A673 (cell line): ENCODE data around the gene RIIAD1. TPM values are rescaled to one million over a fixed set of nuclear protein-coding genes. Genes with fewer than 3 reads are reported as not detected.

ENCODE experiments used
- BruUV-seq: library from RNA; stranded (reverse); fragments of 400-500 nt; replicated peaks from 2 replicates; lab custom pipeline; 2021; lab: Mats Ljungman, UMichigan
- CTCF ChIA-PET: fragments of 300-600 bp; sonication (Branson Sonifier 250); formaldehyde crosslinking; loops from one replicate; lab custom pipeline; 2022; ENCODE audit warnings: antibody characterized with exemption; lab: Charles Lee
- POLR2A ChIA-PET: fragments of 300-600 bp; sonication (Branson Sonifier 250); formaldehyde crosslinking; loops from one replicate; lab custom pipeline; 2022; ENCODE audit warnings: antibody characterized with exemption; ENCODE audit not compliant: low non-redundant PET; lab: Charles Lee
- DNase-seq: peaks from one replicate; pipeline ENCODE4 v3.0.0-alpha.2; 2015; ENCODE audit warnings: low spot score
- H3K27ac ChIP-seq: fragments of 200-600 bp; sonication (generic); 2 replicates; pipeline ENCODE4 v1.5.1; 2016; ENCODE audit warnings: mixed run types, low read depth, mild to moderate bottlenecking, mixed read lengths, antibody characterized with exemption, low read length; ENCODE audit not compliant: poor library complexity, severe bottlenecking
- H3K27me3 ChIP-seq: fragments of 200-600 bp; sonication (generic); replicated peaks from 2 replicates; pipeline ENCODE4 v1.6.1; 2017; ENCODE audit warnings: mixed run types, low read depth, mild to moderate bottlenecking, mixed read lengths, antibody characterized with exemption, low read length; ENCODE audit not compliant: insufficient read depth, poor library complexity
- H3K36me3 ChIP-seq: fragments of 200-600 bp; sonication (generic); 2 replicates; pipeline ENCODE4 v1.6.1; 2016; ENCODE audit warnings: mixed run types, mild to moderate bottlenecking, mixed read lengths, antibody characterized with exemption, low read length; ENCODE audit not compliant: insufficient read depth, poor library complexity, severe bottlenecking
- H3K4me1 ChIP-seq: fragments of 200-600 bp; sonication (generic); 2 replicates; pipeline ENCODE4 v1.6.1; 2017; ENCODE audit warnings: mixed run types, mild to moderate bottlenecking, mixed read lengths, antibody characterized with exemption, low read length; ENCODE audit not compliant: insufficient read depth, poor library complexity, severe bottlenecking
- H3K4me3 ChIP-seq: fragments of 200-600 bp; sonication (generic); 2 replicates; pipeline ENCODE4 v1.5.1; 2016; ENCODE audit warnings: low read depth, mixed run types, mild to moderate bottlenecking, mixed read lengths, low read length; ENCODE audit not compliant: poor library complexity, severe bottlenecking
- H3K9me3 ChIP-seq: fragments of 200-600 bp; sonication (generic); 2 replicates; pipeline ENCODE4 v1.6.1; 2016; ENCODE audit warnings: mixed run types, low read depth, mild to moderate bottlenecking, mixed read lengths, antibody characterized with exemption, low read length; ENCODE audit not compliant: poor library complexity, severe bottlenecking
- EZH2 ChIP-seq: fragments of 200-600 bp; sonication (generic); IDR thresholded peaks from 2 replicates; pipeline ENCODE4 v1.6.1; 2017; ENCODE audit warnings: borderline replicate concordance, low read depth, mild to moderate bottlenecking, mixed read lengths, antibody characterized with exemption, low read length; ENCODE audit not compliant: poor library complexity, severe bottlenecking
- intact Hi-C: fragments of 100-400 bp; cut with micrococcal nuclease; formaldehyde crosslinking; loops from one replicate; pipeline ENCODE4 v1.10.0; 2022; ENCODE audit not compliant: unreplicated experiment
- total RNA-seq: library from RNA; stranded (reverse); gene quantifications from 2 replicates; pipeline ENCODE4 v1.2.3, GENCODE V29; 2021
- TF ChIP-seq, protein P1 (sequence below): fragments of 300-800, 200-600 bp; sonication (generic); conservative IDR thresholded peaks from 2 replicates; pipeline ENCODE4 v1.5.1; 2017; ENCODE audit warnings: low read depth, mild to moderate bottlenecking, antibody characterized with exemption, low read length, moderate library complexity, mixed read lengths

RIIAD1 gene
- total RNA-seq, 1 experiment from 2014 or later = not detected

DNA sequence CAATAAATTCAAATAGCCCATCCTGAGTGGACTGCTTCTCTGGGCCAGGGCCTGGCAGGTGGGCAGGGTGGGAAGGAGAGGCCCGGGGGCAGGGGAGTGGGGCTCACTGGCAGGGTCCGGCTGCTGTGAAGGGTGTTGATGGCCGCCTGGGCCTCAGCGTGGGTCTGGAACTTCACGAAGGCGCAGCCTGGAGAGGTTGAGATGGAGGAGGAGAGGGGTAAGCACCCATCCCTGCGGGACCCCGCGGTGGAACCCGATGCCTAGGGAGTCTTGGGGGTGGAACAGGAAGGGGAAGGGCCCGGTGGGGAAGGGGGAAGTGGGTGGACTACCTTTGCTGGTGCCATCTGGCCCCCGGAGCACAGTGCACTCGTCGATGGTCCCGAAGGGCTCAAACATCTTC lies 12.4 kb upstream of the RIIAD1 start:
- no peak overlapping the region for H3K27ac ChIP-seq
- no peak overlapping the region for H3K4me3 ChIP-seq
- no peak for DNase-seq
- ChIA-PET CTCF (no interaction called here), POLR2A (no interaction called here)
- peaks cover 13% of the 10 kb centered on the region for H3K27me3 ChIP-seq
- TF ChIP-seq EZH2 = no peak
- TF ChIP-seq, protein P1, sequence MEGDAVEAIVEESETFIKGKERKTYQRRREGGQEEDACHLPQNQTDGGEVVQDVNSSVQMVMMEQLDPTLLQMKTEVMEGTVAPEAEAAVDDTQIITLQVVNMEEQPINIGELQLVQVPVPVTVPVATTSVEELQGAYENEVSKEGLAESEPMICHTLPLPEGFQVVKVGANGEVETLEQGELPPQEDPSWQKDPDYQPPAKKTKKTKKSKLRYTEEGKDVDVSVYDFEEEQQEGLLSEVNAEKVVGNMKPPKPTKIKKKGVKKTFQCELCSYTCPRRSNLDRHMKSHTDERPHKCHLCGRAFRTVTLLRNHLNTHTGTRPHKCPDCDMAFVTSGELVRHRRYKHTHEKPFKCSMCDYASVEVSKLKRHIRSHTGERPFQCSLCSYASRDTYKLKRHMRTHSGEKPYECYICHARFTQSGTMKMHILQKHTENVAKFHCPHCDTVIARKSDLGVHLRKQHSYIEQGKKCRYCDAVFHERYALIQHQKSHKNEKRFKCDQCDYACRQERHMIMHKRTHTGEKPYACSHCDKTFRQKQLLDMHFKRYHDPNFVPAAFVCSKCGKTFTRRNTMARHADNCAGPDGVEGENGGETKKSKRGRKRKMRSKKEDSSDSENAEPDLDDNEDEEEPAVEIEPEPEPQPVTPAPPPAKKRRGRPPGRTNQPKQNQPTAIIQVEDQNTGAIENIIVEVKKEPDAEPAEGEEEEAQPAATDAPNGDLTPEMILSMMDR = no peak
- H3K4me1 ChIP-seq = no peaks in the 10 kb centered on the region
- no TSS peak for BruUV-seq
- no peaks in the 10 kb centered on the region for H3K36me3 ChIP-seq
- H3K9me3 ChIP-seq = no peaks in the 10 kb centered on the region
- intact Hi-C loops = no loop called here

DNA sequence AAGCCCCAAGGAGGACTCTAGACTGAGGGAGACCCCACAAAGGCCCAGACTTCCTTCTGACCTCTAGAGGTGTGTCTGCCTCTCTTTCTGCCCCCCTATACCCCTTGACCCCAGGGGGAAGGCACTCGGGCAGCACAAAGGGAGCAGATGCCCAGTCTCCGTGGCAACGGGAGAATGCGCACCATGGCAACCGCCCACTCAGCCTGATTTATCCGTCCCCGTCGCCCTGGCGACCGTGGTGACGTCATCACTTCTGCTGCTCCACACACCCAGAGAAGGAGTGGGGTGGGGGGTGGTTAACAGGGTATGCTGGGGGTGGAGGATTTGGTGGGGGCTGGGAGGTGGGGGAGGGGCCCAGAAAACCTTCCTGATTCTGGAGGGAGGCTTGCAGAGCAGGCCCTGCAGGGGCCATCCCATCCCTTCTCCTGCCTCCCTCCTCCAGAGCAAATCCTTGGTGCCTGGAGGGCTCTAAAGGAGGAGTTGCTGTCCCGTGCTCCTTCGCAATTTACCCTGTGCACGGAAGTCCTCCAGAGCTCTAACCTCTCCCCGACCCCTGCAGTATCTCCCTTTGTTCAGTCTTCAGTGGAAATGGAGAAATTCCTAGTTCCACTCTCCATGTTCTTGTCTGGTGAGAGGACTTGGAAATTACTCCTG lies 11.0 kb upstream of the RIIAD1 start:
- Histone ChIP-seq H3K27ac (no peak overlapping the region), H3K9me3 (no peaks in the 10 kb centered on the region), H3K27me3 (peaks cover 21% of the 10 kb centered on the region), H3K4me1 (no peaks in the 10 kb centered on the region), H3K4me3 (no peak overlapping the region), H3K36me3 (no peaks in the 10 kb centered on the region)
- POLR2A ChIA-PET = no interaction called here
- DNase-seq = peak; percentile 71
- CTCF ChIA-PET = no interaction called here
- intact Hi-C loops = no loop called here
- TF ChIP-seq EZH2 = no peak
- TF ChIP-seq, protein P1 = no peak
- BruUV-seq = no TSS peak

DNA sequence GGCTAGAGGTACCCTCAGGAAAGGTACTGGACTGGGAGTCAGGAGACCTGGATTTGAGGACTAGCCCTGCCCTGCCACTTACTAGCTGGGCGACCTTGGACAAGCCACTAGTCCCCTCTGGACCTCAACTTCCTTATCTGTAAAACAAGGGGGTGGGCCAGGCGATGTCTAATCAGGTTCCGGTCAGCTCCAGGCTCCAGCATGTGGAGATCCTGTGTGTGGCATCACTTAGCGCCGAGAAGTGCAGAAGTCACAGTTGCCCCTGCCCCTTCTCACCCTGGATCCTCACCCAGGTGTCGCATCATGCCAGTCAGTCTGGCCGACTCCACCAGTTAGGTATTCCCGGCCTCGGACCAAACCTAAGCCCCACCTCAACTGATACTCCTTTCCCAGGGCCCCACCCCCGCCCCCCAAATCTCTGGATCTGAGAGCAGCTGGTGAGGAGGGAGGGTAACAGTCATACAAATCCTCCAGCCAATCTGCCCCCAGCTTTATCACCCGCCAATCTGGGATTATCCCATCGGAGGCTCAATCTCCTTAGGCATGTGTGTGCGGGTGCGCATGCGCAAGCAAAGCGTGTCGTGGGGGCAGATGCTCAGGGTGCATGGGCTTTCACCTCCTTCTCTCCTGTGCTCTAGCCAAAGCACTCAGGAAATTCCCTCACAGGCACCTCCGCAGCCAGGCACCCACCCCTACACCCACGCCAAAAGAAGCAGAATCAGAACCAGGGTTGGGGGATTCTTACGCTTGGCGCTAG lies 10.1 kb upstream of the RIIAD1 start:
- H3K4me3 ChIP-seq = no peak overlapping the region
- intact Hi-C loops = no loop called here
- TF ChIP-seq, protein P1 = no peak
- H3K9me3 ChIP-seq = no peaks in the 10 kb centered on the region
- no peaks in the 10 kb centered on the region for H3K4me1 ChIP-seq
- peaks cover 29% of the 10 kb centered on the region for H3K27me3 ChIP-seq
- ChIA-PET POLR2A (no interaction called here), CTCF (no interaction called here)
- no peak for DNase-seq
- no peaks in the 10 kb centered on the region for H3K36me3 ChIP-seq
- no peak overlapping the region for H3K27ac ChIP-seq
- BruUV-seq = no TSS peak
